GM10266 (cell line): Measurements from ENCODE around the gene IPPK.
A peak's percentile ranks its signal among the peaks of the same experiment; 100 is the strongest.

Source experiments
- DNase-seq: peaks from one replicate; pipeline ENCODE4 v3.0.0; 2012; ENCODE audit errors: extremely low spot score
- CTCF ChIP-seq: IDR thresholded peaks from 2 replicates; pipeline ENCODE4 v1.5.1; 2012; ENCODE audit warnings: mild to moderate bottlenecking, low read depth; ENCODE audit not compliant: control insufficient read depth, insufficient read depth; ENCODE audit errors: missing control alignments

Gene IPPK

GRCh38 chr9:92685022-92685421 is 15.1 kb upstream of the IPPK start:
- no peak for TF ChIP-seq CTCF
- no peak for DNase-seq

DNA sequence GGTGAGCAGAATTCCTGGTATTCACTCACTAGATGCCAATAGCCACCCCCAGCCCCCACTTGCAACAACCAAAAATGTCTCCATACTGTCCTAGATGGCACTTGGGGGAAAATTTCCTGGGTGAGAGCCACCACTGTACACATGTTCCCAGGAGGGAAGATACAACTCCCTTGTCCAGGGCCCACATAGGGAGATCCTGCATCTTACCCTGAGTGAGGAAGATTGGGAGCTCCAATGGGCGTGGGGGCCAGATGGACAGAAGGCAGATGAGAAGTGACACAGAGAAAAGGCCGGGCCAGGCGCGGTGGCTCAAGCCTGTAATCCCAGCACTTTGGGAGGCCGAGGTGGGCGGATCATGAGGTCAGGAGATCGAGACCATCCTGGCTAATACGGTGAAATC is 12.3 kb upstream of the IPPK start:
- TF ChIP-seq CTCF = no peak
- DNase-seq = no peak

DNA sequence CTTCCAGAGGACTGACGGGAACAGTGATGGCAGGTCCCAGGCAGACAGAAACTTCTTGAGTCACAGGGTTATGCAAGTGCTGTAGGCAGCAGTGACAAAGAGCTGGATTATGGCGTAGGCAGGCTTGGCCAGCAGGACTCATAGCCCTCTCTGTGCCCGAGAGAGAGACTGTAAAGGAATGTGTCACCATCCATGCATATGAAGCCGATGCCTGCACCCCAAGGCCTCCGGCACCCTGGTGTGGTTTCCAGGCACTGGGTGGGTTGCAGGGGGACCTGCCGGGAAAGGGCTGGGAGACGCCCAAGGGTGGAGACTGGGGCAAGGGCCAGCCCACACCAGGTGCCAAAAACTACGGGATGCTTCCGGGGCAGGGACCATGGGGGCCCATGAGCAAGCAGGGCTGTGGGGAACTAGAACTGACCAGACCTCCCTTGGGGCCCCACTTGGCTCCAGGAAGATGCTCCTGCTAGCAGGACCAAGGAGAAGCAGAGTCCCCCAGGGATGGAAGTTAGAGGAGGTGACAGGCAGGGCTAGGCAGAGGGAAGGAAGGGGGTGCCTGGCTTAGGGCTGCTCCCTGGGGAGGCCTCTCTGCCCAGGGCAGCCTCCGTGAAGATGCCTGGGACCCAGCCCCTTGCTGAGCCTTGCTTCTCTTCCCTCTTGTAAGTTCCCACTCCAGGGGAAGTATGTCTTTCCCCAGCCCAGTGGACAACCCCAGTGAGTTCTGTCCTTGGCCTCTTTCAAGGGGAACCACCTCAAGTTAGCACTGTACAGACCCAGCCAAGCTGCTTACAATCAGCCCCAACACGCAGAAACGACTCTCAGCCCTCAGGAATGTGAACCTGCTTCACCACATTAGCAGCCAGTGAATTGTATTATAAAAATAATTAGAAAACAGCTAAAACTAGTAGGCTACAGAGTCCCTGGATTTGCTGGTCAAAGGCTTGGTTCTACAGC is 10.5 kb upstream of the IPPK start:
- no peak for TF ChIP-seq CTCF
- DNase-seq = no peak

GRCh38 chr9:92679413-92680165 is 9.7 kb upstream of the IPPK start:
- DNase-seq = no peak
- no peak for TF ChIP-seq CTCF

DNA sequence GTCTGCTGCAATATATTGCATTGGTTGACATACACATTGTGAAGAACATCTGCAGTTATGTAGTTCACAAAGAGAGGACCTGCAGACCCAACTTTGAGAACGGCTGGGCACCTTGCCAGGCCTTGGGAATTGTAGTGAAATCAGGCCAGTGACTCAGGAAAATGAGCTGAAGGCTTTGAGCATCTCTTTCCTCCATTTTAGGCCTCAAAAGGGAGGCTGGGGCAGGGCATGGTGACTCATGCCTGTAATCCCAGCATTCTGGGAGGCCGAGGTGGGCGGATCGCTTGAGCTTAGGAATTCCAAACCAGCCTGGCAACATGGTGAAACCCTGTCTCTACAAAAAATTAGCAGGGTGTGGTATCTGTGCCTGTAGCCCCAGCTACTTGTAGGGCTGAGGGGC is 1.4 kb upstream of the IPPK start:
- DNase-seq = no peak
- no peak for TF ChIP-seq CTCF

DNA sequence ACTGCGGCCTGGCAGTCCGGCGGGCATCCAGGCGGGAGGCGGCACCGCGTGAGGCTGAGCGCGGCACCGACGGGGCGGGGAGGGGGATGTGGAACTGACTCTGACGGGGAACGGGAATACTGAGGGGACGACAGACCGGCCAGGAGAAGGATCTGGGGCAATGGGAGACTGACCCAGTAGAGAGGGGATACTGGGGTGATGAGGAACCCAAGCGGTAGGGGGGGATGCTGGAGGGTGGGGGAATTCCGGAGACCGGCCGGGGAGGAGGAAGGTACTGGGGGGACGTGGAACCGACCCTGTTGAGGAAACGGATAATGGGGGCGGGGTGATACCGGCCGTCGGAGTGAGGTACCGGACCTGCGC is 423 bp downstream of the IPPK start:
- peak; percentile 62 for DNase-seq
- TF ChIP-seq CTCF = no peak
